ENCODE results near the gene EFL1. TPM values are rescaled to one million over a fixed set of nuclear protein-coding genes. Genes with fewer than 3 reads are reported as not detected.
"Not testable (repeated sequence)": the region's sequence is repeated elsewhere in the genome, so short reads cannot be mapped to it uniquely, and the experiment has no call there.

The EFL1 gene
- total RNA-seq, 4 donors from 2014 or later: 2.8 to 28.3 (median 16.0) TPM

DNA sequence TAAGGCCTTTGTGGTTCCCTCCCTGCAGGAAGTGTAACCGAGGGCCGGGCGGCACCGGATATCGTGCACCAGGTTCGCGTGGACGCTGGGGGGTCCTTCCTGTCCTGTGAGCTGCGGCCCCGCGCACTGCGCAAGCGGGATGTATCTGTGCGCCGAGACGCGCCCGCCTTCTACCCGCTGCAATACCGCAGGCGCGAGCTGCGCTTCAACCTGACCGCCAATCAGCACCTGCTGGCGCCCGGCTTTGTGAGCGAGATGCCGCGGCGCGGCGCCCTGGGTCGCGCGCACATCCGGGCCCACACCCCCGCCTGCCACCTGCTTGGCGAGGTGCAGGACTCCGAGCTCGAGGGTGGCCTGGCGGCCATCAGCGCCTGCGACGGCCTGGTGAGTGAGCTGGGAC is 36.0 kb upstream of the EFL1 start:
- TF ChIP-seq POLR2A (IDR thresholded peaks at IDR 0.05): no peak
- TF ChIP-seq, protein P1, sequence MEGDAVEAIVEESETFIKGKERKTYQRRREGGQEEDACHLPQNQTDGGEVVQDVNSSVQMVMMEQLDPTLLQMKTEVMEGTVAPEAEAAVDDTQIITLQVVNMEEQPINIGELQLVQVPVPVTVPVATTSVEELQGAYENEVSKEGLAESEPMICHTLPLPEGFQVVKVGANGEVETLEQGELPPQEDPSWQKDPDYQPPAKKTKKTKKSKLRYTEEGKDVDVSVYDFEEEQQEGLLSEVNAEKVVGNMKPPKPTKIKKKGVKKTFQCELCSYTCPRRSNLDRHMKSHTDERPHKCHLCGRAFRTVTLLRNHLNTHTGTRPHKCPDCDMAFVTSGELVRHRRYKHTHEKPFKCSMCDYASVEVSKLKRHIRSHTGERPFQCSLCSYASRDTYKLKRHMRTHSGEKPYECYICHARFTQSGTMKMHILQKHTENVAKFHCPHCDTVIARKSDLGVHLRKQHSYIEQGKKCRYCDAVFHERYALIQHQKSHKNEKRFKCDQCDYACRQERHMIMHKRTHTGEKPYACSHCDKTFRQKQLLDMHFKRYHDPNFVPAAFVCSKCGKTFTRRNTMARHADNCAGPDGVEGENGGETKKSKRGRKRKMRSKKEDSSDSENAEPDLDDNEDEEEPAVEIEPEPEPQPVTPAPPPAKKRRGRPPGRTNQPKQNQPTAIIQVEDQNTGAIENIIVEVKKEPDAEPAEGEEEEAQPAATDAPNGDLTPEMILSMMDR (IDR thresholded peaks at IDR 0.05): no peak
- DNase-seq: no peak
- H3K4me3 ChIP-seq: no peak overlapping the region
- no peak overlapping the region for H3K27ac ChIP-seq
- H3K36me3 ChIP-seq: no peaks in the 10 kb centered on the region
- no peaks in the 10 kb centered on the region for H3K9me3 ChIP-seq
- no peaks in the 10 kb centered on the region for H3K27me3 ChIP-seq
- intact Hi-C loops (cut with DNase I; ENCODE audit: low total_unique reads): no loop called here
- H3K4me1 ChIP-seq: no peaks in the 10 kb centered on the region

DNA sequence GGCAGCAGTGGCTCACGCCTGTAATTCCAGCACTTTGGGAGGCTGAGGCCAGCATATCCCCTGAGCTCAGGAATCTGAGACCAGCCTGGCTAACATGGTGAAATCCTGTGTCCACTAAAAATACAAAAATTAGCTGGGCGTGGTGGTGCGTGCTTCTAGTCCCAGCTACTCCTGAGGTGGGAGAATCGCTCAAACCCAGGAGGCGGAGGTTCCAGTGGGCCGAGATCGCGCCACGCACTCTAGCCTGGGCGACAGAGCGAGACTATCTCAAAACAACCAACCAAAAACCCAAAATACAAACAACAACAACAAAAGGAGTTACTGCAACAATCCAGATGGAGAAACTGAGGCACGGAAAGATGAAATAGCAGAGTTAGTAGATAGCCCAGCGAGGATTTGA is 35.5 kb upstream of the EFL1 start:
- Histone ChIP-seq H3K36me3 (no peaks in the 10 kb centered on the region), H3K4me1 (no peaks in the 10 kb centered on the region), H3K27me3 (no peaks in the 10 kb centered on the region), H3K9me3 (no peaks in the 10 kb centered on the region), H3K4me3 (no peak overlapping the region), H3K27ac (no peak overlapping the region)
- intact Hi-C loops (cut with DNase I; ENCODE audit: low total_unique reads): no loop called here
- TF ChIP-seq POLR2A (IDR thresholded peaks at IDR 0.05): no peak
- TF ChIP-seq, protein P1 (IDR thresholded peaks at IDR 0.05): no peak
- no peak for DNase-seq

DNA sequence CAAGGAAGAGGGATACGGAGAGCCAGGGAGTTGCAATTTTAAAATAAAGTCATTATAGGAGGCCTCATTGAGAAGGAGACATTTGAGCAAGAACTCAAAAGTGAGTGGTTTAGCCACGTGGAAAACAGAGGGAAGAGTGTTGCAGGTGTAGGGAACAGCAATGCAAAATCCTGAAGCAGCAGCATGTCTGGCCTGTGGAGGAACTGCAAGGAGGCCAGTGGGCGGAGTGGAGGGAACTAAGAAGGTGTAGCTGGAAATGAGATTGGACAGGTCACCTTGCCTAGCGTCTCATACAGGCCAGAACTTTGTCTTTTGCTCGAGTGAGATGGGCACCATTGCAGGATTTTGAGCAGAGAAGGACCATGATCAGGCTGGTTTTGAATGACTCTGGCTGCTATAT is 35.0 kb upstream of the EFL1 start:
- H3K4me3 ChIP-seq: no peak overlapping the region
- H3K27ac ChIP-seq: no peak overlapping the region
- H3K27me3 ChIP-seq: no peaks in the 10 kb centered on the region
- no peaks in the 10 kb centered on the region for H3K9me3 ChIP-seq
- intact Hi-C loops (cut with DNase I; ENCODE audit: low total_unique reads): no loop called here
- DNase-seq: no peak
- no peaks in the 10 kb centered on the region for H3K36me3 ChIP-seq
- TF ChIP-seq, protein P1 (IDR thresholded peaks at IDR 0.05): no peak
- no peak for TF ChIP-seq POLR2A (IDR thresholded peaks at IDR 0.05)
- no peaks in the 10 kb centered on the region for H3K4me1 ChIP-seq

DNA sequence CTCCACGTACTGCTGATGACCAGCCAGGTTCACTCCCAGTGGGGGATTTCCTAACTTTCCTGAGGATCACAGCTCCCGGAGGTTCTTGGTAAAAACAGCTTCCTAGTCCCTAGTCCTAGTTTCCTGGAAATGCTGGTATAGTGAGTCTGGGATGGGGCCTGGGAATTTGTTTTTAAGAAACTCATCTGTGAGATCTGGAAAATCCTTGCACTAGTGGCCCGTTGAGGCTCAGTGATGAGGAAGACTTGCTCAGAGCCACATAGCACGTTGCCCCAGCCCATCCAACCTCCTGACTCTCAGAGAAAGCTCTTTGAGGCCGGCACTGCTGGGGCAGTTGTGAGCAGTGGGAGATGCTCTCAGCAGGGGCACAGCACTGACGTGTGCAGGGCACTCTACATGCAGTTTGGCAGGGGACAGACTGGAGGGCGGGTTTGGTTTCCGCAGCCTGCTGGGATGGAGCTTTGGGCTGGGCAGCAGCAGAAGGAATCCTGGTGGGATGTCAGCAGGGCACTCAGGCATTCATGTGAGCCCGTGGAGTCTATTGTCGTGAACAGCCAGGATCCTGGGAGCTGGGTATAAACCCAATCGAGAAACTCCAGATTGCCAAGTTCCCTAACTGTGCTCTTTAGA is 31.6 kb upstream of the EFL1 start:
- TF ChIP-seq POLR2A (IDR thresholded peaks at IDR 0.05): no peak
- TF ChIP-seq, protein P1 (IDR thresholded peaks at IDR 0.05): no peak
- DNase-seq: no peak
- Histone ChIP-seq H3K36me3 (no peaks in the 10 kb centered on the region), H3K4me1 (no peaks in the 10 kb centered on the region), H3K27me3 (no peaks in the 10 kb centered on the region), H3K9me3 (no peaks in the 10 kb centered on the region), H3K27ac (no peak overlapping the region), H3K4me3 (no peak overlapping the region)
- intact Hi-C loops (cut with DNase I; ENCODE audit: low total_unique reads): no loop called here

DNA sequence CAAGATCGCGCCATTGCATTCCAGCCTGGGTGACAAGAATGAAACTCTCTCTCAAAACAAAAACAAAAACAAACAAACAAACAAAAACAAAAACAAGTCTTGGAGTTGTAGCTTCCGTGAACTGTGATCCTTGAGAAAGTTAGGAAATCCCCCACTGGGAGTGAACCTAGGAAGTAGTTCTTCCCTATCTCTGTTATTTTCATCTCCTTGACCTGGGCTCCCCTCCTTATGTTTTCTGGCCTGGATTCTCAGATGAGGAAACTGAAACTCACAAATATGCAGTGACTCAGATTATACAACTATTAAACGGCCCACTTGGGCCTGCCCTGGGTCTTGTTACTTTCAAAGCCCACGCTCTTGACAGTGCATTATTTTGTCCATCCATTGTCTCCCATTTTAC is 29.7 kb upstream of the EFL1 start:
- no peaks in the 10 kb centered on the region for H3K9me3 ChIP-seq
- no peak for DNase-seq
- H3K36me3 ChIP-seq: no peaks in the 10 kb centered on the region
- intact Hi-C loops (cut with DNase I; ENCODE audit: low total_unique reads): no loop called here
- H3K4me1 ChIP-seq: no peaks in the 10 kb centered on the region
- no peak overlapping the region for H3K27ac ChIP-seq
- TF ChIP-seq POLR2A (IDR thresholded peaks at IDR 0.05): no peak
- TF ChIP-seq, protein P1 (IDR thresholded peaks at IDR 0.05): no peak
- no peaks in the 10 kb centered on the region for H3K27me3 ChIP-seq
- H3K4me3 ChIP-seq: no peak overlapping the region

DNA sequence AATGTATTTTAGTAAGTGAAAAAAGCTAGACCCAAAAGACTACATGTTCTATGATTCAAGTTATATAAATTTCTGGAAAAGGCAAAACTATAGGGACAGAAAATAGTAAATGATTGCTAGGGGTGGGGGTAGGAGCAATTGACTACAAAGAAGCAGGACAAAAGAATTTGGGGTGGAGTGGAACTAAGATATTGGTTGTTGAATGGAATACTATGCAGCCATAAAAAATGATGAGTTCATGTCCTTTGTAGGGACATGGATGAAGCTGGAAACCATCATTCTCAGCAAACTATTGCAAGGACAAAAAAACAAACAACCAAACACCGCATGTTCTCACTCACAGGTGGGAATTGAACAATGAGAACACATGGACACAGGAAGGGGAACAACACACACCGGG is 25.7 kb upstream of the EFL1 start:
- H3K27ac ChIP-seq; H3K36me3 ChIP-seq; H3K4me1 ChIP-seq; H3K4me3 ChIP-seq; H3K9me3 ChIP-seq; intact Hi-C loops (cut with DNase I; ENCODE audit: low total_unique reads); DNase-seq; H3K27me3 ChIP-seq: not testable (repeated sequence)

DNA sequence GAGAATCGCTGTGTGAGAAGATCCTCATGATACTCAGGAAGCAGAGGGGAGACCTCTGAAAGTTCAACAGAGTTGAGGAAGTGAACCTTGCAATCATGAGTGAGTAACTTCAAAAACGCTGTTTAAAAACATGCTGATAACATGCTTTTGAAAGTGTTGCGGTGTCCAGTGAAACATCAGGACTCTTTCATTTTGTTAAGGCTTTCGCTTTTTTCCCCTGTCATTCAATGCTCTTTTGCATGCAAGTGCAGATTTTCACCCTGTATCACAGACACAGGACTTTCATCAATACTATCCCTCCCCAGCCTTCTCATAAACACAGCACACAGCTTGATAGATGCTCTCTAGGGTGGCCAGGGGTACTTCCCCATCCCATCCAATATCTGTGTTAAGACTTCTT is 23.9 kb upstream of the EFL1 start:
- H3K27ac ChIP-seq; H3K9me3 ChIP-seq; intact Hi-C loops (cut with DNase I; ENCODE audit: low total_unique reads); DNase-seq; H3K27me3 ChIP-seq; H3K4me3 ChIP-seq; H3K36me3 ChIP-seq; H3K4me1 ChIP-seq: not testable (repeated sequence)

DNA sequence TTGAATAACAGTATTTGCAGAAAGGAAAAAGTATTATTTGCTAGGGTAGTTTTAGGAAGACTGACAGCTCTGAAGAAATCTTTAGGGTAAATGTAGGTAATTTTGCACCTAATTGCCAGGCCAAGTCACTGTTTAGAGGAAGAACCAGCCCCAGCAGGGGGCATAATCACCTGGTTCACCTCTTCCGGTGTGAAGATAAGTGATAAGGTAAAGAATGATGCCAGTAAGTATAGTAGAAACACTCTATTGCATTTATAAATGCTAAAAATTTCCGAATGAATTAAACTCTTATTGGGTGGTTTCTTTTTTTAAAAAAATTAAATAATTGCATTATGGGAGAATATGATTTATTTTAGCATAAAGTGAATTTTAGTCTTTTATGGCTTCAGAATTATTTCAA is 21.8 kb upstream of the EFL1 start:
- intact Hi-C loops (cut with DNase I; ENCODE audit: low total_unique reads); H3K36me3 ChIP-seq; H3K27me3 ChIP-seq; H3K9me3 ChIP-seq; H3K4me3 ChIP-seq; H3K27ac ChIP-seq; DNase-seq; H3K4me1 ChIP-seq: not testable (repeated sequence)

Measured in uterus (tissue), 4 donors.